Ovary (tissue), 9 donors: ENCODE data around the gene MYRIP. TPM values are rescaled to one million over a fixed set of nuclear protein-coding genes. Genes with fewer than 3 reads are reported as not detected.

ENCODE experiments used
- DNase-seq, 5 donors: peaks; one replicate each; pipeline ENCODE4 v3.0.0-alpha.2; 2019 to 2020
- H3K27ac ChIP-seq, 2 donors: fragments of 200-600 bp; one replicate each; pipeline versions ENCODE4 v1.5.1 to v1.8.0; 2019 to 2022
- H3K27me3 ChIP-seq: fragments of 200-600 bp; one replicate; pipeline ENCODE4 v1.8.0; 2022
- H3K36me3 ChIP-seq: fragments of 200-600 bp; sonication (generic); one replicate; pipeline ENCODE4 v1.5.1; 2019
- H3K4me1 ChIP-seq: one replicate; pipeline ENCODE4 v1.8.1; 2013; ENCODE audit warnings: mild to moderate bottlenecking, moderate library complexity; ENCODE audit not compliant: insufficient read depth
- H3K4me3 ChIP-seq: fragments of 200-600 bp; sonication (generic); one replicate; pipeline ENCODE4 v1.5.1; 2017
- H3K9me3 ChIP-seq, 2 donors: fragments of 200-600 bp in 1 of 2; sonication (generic) in 1 of 2; one replicate each; pipeline versions ENCODE4 v1.5.1 to v1.8.1; 2013 to 2019; ENCODE audit warnings: mild to moderate bottlenecking in 1 of 2, moderate library complexity in 1 of 2
- EP300 ChIP-seq: sonication (generic); formaldehyde crosslinking; IDR thresholded peaks from one replicate; pipeline ENCODE4 v1.6.1; 2017; ENCODE audit warnings: antibody characterized with exemption
- POLR2A ChIP-seq: fragments of 450-650 bp; IDR thresholded peaks from one replicate; pipeline ENCODE4 v1.6.1; 2017; ENCODE audit warnings: antibody characterized with exemption, mild to moderate bottlenecking, moderate library complexity
- WGBS, 3 donors: extraction: QIAGEN DNeasy Blood & Tissue Kit in 1 of 3; methylation state at CpG; one replicate each; pipeline versions ENCODE4 v1.1.5 to v1.1.7; 2013 to 2017; 5-methylcytosine and 5-hydroxymethylcytosine counted together
- intact Hi-C, 4 donors: fragments of 100-400 bp; cut with DNase I; formaldehyde crosslinking; loops; one replicate each; pipeline versions ENCODE4 v1.11.0 to v1.15.1; 2022 to 2023
- polyA plus RNA-seq, 2 donors: library from polyadenylated mRNA; stranded (reverse); fragments of 200-250 nt in 1 of 2; fragments of 350-450 nt in 1 of 2; fragmentation: Illumina TruSeq in 1 of 2; extraction: RNeasy Lipid Tissue Mini Kit (QIAGEN cat#74804) in 1 of 2; gene quantifications; one replicate each; pipeline ENCODE4 v1.2.3, GENCODE V29; 2013 to 2014
- total RNA-seq, 7 donors: library from RNA; depleted of rRNA in 2 of 7; stranded (reverse); fragments of >200 nt in 2 of 7; fragmentation: NEBNext Ultra II Directional in 3 of 7; extraction: Animal tissue kit (Norgen Biotek cat#: 25700) in 3 of 7; gene quantifications; one replicate each; pipeline versions ENCODE4 v1.1.0 to v1.2.4, GENCODE V29; 2016 to 2023
- TF ChIP-seq, protein P1 (sequence below), 3 donors: fragments of 450-650 bp in 2 of 3; fragments of 200-600 bp in 1 of 3; IDR thresholded peaks; one replicate each; pipeline versions ENCODE4 v1.5.1 to v1.8.0; 2016 to 2022; ENCODE audit warnings: antibody characterized with exemption in 3 of 3, mild to moderate bottlenecking in 1 of 3
- donor health status: DM: no; HTN: no; CAD: no; lungs with moderate emphysema.
- donor health status: DM: no; HTN: no; CAD: no.
- donor health status: Bipolar disorder and iron deficiency.
- donor health status: DM: yes; HTN: yes; CAD: no.
- donor health status: DM: no; HTN: no; CAD: no.
- donor health status: DM: yes; HTN: yes; CAD: no.

Gene MYRIP
- total and polyA plus RNA-seq, 9 donors: 2.8 to 8.4 (median 4.5) TPM

DNA sequence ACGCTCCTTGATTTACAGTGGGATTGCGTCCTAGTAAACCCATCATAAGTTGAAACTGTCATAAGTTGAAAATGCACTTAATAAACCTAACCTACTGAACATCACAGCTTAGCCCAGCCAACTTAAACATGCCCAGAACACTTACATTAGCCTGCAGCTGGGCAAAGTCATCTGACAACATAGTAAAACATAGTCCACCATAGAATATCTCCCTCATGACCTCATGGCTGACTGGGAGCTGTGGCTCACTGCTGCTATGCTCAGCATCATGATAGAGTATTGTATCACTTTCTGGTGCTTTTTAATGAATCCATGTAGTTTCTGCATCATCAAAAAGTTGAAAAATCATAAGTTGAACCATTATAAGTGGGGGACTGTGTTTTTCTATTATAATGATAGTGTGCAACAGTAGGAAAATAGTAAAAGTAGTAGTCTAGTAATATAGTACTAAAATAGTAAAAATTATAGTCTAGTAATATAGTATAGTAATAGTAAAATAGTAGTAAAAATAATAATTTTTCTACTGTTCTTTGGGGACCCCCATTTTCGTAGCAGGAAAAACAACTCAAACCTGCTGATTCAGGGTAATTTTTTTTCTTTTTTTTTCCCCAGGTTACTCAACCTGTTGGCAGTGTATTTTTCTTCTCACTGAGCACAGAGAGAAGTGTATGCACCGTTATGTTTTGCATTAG lies 233.5 kb downstream of the MYRIP start:
- no peaks in the 10 kb centered on the region for H3K36me3 ChIP-seq
- TF ChIP-seq EP300 (no peak), POLR2A (no peak)
- TF ChIP-seq, protein P1, sequence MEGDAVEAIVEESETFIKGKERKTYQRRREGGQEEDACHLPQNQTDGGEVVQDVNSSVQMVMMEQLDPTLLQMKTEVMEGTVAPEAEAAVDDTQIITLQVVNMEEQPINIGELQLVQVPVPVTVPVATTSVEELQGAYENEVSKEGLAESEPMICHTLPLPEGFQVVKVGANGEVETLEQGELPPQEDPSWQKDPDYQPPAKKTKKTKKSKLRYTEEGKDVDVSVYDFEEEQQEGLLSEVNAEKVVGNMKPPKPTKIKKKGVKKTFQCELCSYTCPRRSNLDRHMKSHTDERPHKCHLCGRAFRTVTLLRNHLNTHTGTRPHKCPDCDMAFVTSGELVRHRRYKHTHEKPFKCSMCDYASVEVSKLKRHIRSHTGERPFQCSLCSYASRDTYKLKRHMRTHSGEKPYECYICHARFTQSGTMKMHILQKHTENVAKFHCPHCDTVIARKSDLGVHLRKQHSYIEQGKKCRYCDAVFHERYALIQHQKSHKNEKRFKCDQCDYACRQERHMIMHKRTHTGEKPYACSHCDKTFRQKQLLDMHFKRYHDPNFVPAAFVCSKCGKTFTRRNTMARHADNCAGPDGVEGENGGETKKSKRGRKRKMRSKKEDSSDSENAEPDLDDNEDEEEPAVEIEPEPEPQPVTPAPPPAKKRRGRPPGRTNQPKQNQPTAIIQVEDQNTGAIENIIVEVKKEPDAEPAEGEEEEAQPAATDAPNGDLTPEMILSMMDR (IDR thresholded peaks at IDR 0.05): no peak
- intact Hi-C loops: no loop called here

DNA sequence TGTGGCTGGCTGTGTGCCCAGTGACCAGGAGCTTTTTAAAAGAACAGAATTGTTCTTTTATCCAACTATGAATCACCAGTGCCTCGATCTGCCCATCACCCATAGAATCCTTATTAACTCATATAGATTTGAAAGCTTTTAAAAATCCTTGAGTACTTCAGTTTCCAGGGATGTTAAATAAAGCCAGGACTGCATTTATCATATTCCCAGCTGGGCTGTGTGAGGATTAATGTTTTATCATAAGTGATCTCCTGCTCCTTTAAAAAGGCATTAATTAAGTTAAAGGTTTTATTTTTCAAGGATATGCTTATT lies 234.0 kb downstream of the MYRIP start:
- intact Hi-C loops: no loop called here
- DNase-seq: no peak
- no peak for TF ChIP-seq POLR2A
- no peak for TF ChIP-seq EP300
- TF ChIP-seq, protein P1 (IDR thresholded peaks at IDR 0.05): no peak
- no peaks in the 10 kb centered on the region for H3K4me1 ChIP-seq
- WGBS, 3 donors: 4 to 11% (median 9%) methylated on average over 1 of the region's 1 CpG
- no peaks in the 10 kb centered on the region for H3K9me3 ChIP-seq
- H3K27ac ChIP-seq: no peak overlapping the region
- H3K4me3 ChIP-seq: no peak overlapping the region
- no peaks in the 10 kb centered on the region for H3K27me3 ChIP-seq
- no peaks in the 10 kb centered on the region for H3K36me3 ChIP-seq

More for the DNA sequence above, 233.5 kb downstream of the MYRIP start:
- Histone ChIP-seq H3K9me3 (no peaks in the 10 kb centered on the region), H3K27me3 (no peaks in the 10 kb centered on the region), H3K27ac (no peak overlapping the region), H3K4me1 (no peaks in the 10 kb centered on the region), H3K4me3 (no peak overlapping the region)
- no peak for DNase-seq
- WGBS, 3 donors: 65 to 67% (median 66%) methylated on average over 4 of the region's 4 CpGs

DNA sequence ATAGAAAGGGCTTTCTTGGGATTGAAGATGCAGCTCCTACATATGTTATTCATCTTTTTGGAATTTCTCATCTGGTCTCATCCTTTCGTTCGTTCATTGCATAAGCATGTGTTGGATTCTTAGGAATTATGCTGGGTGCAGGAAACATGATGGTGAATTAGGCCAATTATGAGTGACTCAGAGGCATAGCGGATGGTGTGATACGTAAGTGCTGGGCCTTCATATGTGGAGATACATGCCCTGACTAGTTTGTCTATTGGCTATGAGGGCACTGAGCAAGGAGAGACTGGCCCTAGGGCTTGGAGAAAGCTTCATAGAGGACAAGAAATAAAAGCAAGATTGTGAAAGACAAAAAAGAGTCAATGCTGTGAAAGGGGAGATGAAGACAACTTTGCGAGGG lies 235.1 kb downstream of the MYRIP start:
- no peaks in the 10 kb centered on the region for H3K27me3 ChIP-seq
- H3K36me3 ChIP-seq: no peaks in the 10 kb centered on the region
- no peaks in the 10 kb centered on the region for H3K9me3 ChIP-seq
- no peaks in the 10 kb centered on the region for H3K4me1 ChIP-seq
- 83 to 89% (median 87%) methylated on average over 5 of the region's 5 CpGs for WGBS, 3 donors
- intact Hi-C loops: no loop called here
- TF ChIP-seq POLR2A: no peak
- TF ChIP-seq, protein P1 (IDR thresholded peaks at IDR 0.05): no peak
- no peak for TF ChIP-seq EP300
- no peak overlapping the region for H3K27ac ChIP-seq
- DNase-seq: no peak
- no peak overlapping the region for H3K4me3 ChIP-seq

DNA sequence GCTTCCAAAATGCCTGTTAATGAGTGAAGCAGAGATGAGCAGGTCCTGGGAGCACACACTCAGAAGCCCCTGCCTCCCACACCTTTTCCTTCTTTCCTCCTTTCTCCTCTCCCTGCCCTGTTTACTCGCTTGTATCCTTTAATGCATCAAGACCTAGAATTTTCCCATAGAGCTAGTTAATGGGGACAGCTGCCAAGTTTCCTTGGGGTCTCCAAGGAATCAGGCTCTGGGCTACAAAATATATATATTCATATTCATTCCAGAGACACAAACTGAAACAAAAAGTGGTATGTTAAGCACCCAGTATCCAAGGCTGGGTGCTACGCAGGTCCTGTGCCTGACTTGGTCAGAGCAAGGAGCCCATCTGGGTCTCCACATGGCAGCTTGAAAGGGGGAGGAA lies 235.6 kb downstream of the MYRIP start:
- Histone ChIP-seq H3K4me3 (no peak overlapping the region), H3K27me3 (no peaks in the 10 kb centered on the region), H3K4me1 (no peaks in the 10 kb centered on the region), H3K36me3 (no peaks in the 10 kb centered on the region), H3K27ac (no peak overlapping the region), H3K9me3 (no peaks in the 10 kb centered on the region)
- 85 to 91% (median 87%) methylated on average over 2 of the region's 2 CpGs for WGBS, 3 donors
- DNase-seq: no peak
- intact Hi-C loops: no loop called here
- TF ChIP-seq EP300 (no peak), POLR2A (no peak)
- TF ChIP-seq, protein P1 (IDR thresholded peaks at IDR 0.05): no peak
